Spinal cord (tissue), 10 donors: ENCODE data around the gene CMIP. TPM values are rescaled to one million over a fixed set of nuclear protein-coding genes. Genes with fewer than 3 reads are reported as not detected.
A peak's percentile ranks its signal among the peaks of the same experiment; 100 is the strongest.

Experiments used
- DNase-seq, 6 donors: peaks; one replicate each; pipeline versions ENCODE4 v3.0.0 to v3.0.0-alpha.2; 2013 to 2015; ENCODE audit warnings: low spot score in 6 of 6, low read depth in 4 of 6
- H3K27ac ChIP-seq: one replicate; pipeline ENCODE4 v1.5.1; 2013; ENCODE audit warnings: low read depth, low read length, control low read depth
- H3K27me3 ChIP-seq: one replicate; pipeline ENCODE4 v1.6.1; 2013; ENCODE audit warnings: low read length; ENCODE audit not compliant: control insufficient read depth, insufficient read depth
- H3K36me3 ChIP-seq: one replicate; pipeline ENCODE4 v1.6.1; 2013; ENCODE audit warnings: low read length; ENCODE audit not compliant: control insufficient read depth, insufficient read depth
- H3K4me1 ChIP-seq: one replicate; pipeline ENCODE4 v1.6.1; 2013; ENCODE audit warnings: low read length; ENCODE audit not compliant: control insufficient read depth, insufficient read depth
- H3K4me3 ChIP-seq: one replicate; pipeline ENCODE4 v1.5.1; 2013; ENCODE audit warnings: low read depth, low read length, control low read depth
- H3K9me3 ChIP-seq: one replicate; pipeline ENCODE4 v1.6.1; 2013; ENCODE audit warnings: low read length; ENCODE audit not compliant: control insufficient read depth, insufficient read depth
- WGBS: methylation state at CpG from one replicate; pipeline ENCODE4 v1.1.5; 2013; ENCODE audit warnings: missing lambda C conversion rate; ENCODE audit not compliant: insufficient coverage; 5-methylcytosine and 5-hydroxymethylcytosine counted together
- polyA plus RNA-seq, 2 donors: library from polyadenylated mRNA; unstranded; fragments of 120-200 nt; gene quantifications; one replicate each; pipeline ENCODE4 v1.2.1, GENCODE V29; 2013; ENCODE audit not compliant: insufficient read length in 2 of 2
- total RNA-seq, 2 donors: library from RNA; depleted of rRNA in 1 of 2; stranded (reverse); fragments of 120-200 nt in 1 of 2; fragments of >200 nt in 1 of 2; gene quantifications; one replicate each; pipeline versions ENCODE4 v1.2.3 to v1.2.4, GENCODE V29; 2013 to 2014
- donor health status: healthy.

Gene CMIP
- total and polyA plus RNA-seq, 4 donors: 20.6 to 151 (median 100) TPM

DNA sequence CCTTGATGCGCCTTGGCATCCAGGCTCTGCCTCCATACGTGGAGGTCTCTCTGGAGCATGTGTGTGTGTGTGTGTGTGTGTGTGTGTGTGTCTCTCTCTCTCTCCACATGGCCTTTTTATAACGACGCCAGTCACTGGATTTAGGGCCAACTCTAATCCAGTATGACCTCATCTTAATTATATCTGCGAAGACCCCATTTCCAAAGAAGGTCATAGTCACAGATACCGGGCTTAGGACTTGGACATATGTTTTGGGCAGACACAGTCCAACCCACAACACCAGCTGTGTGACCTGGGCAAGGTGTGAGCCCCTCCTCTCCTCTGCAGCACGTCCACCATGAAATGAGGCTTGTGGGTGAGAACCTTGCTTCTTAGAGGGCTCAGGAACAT, 196.1 kb downstream of the CMIP start:
- Histone ChIP-seq H3K9me3 (no peaks in the 10 kb centered on the region), H3K4me1 (peaks cover 45% of the 10 kb centered on the region), H3K36me3 (no peaks in the 10 kb centered on the region), H3K27ac (no peak overlapping the region), H3K4me3 (no peak overlapping the region), H3K27me3 (no peaks in the 10 kb centered on the region)
- no peak for DNase-seq
- 93% methylated on average over 2 of the region's 7 CpGs for WGBS

DNA sequence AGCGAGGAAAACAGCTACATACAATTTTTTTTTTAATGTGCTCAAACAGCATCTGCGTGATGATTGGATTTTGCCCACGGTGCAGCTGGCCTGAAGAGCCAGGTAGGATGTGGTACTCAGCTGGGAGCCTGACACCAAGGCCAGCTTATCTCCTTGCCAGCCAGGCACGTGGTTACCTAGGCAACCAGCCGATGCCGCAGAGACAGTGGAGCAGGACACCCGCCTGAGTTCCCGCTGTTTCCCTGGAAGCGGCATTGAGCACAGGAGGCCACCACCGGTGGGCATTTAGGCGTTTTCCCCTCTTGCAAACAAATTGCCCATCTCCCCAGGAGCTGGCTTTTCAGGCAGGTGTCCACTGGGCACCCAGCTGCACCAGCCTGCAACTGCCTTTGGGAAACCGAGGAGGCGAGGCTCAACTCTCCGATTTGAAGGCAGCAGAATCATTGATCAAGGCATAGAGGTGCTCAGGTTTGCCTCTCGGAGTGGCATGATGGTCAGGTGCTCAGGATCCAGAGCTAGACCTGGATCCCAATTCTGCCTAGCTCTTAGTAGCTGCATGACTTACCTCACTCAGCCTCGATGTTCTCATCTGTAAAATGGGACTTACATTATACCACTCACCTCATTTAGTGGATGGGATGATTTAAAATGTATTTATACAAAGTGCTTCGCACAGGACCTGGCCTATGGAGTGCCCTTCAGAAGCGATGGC, 196.9 kb downstream of the CMIP start:
- no peaks in the 10 kb centered on the region for H3K9me3 ChIP-seq
- H3K4me1 ChIP-seq: peaks cover 45% of the 10 kb centered on the region
- no peaks in the 10 kb centered on the region for H3K36me3 ChIP-seq
- H3K4me3 ChIP-seq: no peak overlapping the region
- H3K27ac ChIP-seq: no peak overlapping the region
- peak in 2 of 6 donors; percentile 61 to 89 for DNase-seq
- 47% methylated on average over 17 of the region's 18 CpGs for WGBS
- no peaks in the 10 kb centered on the region for H3K27me3 ChIP-seq

DNA sequence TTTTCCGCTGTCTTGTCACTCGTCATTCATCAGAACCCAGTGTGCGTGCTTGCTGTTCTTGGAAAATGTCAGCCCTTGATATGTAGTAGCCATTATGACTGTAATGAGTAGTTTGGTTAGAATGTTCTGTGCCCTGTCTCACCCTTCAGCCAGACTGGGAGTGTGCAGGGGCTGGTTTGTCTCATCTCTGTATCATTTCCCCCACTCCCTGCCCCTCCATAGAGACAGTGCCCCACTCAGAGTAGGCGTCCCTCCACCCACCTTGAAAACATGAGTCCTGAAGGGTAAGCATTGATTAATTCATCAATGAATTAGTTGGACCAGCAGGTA, 197.5 kb downstream of the CMIP start:
- DNase-seq: no peak
- Histone ChIP-seq H3K4me3 (no peak overlapping the region), H3K9me3 (no peaks in the 10 kb centered on the region), H3K27me3 (no peaks in the 10 kb centered on the region), H3K27ac (no peak overlapping the region), H3K36me3 (no peaks in the 10 kb centered on the region), H3K4me1 (peaks cover 45% of the 10 kb centered on the region)
- WGBS: 100% methylated on average over 2 of the region's 4 CpGs

GRCh38 chr16:81642943-81643342, 198.3 kb downstream of the CMIP start:
- Histone ChIP-seq H3K9me3 (no peaks in the 10 kb centered on the region), H3K36me3 (no peaks in the 10 kb centered on the region), H3K4me1 (peaks cover 44% of the 10 kb centered on the region), H3K4me3 (no peak overlapping the region), H3K27ac (no peak overlapping the region), H3K27me3 (no peaks in the 10 kb centered on the region)
- no peak for DNase-seq
- no CpG with 5 or more reads among the region's 5 CpGs for WGBS

DNA sequence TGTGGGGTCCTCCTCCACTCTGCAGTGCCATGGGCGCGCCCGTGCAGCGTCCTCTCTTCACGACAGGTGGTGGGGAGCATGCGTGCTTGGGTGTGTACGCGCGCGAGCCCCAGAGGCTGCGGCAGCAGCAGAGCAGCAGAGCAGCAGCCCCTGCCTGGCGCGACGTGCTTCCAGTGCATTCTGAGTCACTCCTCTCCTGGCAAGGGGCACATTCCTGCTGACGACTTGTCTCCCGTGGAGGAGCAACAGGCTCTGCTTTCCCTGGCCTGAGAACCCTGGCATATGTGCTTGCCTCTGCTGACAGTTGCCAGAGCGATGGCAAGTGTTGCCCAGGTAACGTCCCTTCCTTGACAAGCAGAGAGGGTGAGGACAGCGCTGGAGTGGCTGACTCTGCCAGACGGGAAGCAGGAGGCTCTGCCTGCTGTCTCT, 200.7 kb downstream of the CMIP start:
- H3K9me3 ChIP-seq: no peaks in the 10 kb centered on the region
- no peaks in the 10 kb centered on the region for H3K27me3 ChIP-seq
- peak in 5 of 6 donors; percentile 59 to 92 (median 77) for DNase-seq
- WGBS: 16% methylated on average over 19 of the region's 20 CpGs
- peak overlapping the region; percentile 71 for H3K27ac ChIP-seq
- H3K4me1 ChIP-seq: peaks cover 47% of the 10 kb centered on the region
- H3K36me3 ChIP-seq: peaks cover 6% of the 10 kb centered on the region
- no peak overlapping the region for H3K4me3 ChIP-seq

DNA sequence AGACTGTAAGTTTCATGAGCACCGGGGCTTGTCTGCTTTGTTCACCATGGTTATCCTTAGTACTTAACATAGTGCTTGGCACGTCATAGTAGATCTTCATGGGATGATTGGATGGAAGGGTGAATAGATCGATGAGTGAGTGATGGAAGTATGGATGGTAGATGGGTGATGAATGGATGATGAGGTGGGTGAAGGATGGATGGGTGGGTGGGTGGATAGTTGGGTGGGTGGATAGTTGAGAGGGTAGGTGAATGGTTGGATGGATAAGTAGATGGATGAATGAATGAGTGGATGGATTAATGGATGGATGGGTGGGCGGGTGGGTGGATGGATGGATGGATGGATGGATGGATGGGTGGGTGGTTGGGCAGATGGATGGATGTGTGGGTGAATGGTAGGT, 201.3 kb downstream of the CMIP start:
- no peaks in the 10 kb centered on the region for H3K27me3 ChIP-seq
- H3K27ac ChIP-seq: peak overlapping the region; percentile 71
- no peak for DNase-seq
- H3K4me1 ChIP-seq: peaks cover 46% of the 10 kb centered on the region
- H3K4me3 ChIP-seq: no peak overlapping the region
- H3K9me3 ChIP-seq: no peaks in the 10 kb centered on the region
- 75% methylated on average over 4 of the region's 4 CpGs for WGBS
- H3K36me3 ChIP-seq: peaks cover 6% of the 10 kb centered on the region

DNA sequence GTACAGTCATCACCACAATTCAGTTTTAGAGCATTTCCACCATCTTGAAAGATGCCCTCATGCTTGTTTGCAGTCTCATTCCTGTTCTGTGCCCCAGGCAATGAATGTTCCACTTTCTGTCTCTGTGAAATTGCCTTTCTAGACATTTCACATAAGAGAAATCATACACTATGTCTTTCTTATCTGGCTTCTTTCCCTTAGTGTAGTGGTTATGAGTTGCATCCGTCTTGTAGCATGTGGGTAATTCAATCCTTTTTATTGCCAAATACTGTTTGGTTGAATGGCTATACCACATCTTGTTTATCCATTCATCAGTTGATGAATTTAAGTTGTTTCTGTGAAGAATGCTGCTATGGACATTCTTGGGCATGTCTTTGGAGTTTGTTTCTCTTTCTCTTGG, 202.0 kb downstream of the CMIP start:
- no CpG with 5 or more reads among the region's 1 CpG for WGBS
- Histone ChIP-seq H3K27me3 (no peaks in the 10 kb centered on the region), H3K4me3 (no peak overlapping the region), H3K36me3 (peaks cover 6% of the 10 kb centered on the region), H3K9me3 (no peaks in the 10 kb centered on the region), H3K4me1 (peaks cover 46% of the 10 kb centered on the region), H3K27ac (no peak overlapping the region)
- no peak for DNase-seq

DNA sequence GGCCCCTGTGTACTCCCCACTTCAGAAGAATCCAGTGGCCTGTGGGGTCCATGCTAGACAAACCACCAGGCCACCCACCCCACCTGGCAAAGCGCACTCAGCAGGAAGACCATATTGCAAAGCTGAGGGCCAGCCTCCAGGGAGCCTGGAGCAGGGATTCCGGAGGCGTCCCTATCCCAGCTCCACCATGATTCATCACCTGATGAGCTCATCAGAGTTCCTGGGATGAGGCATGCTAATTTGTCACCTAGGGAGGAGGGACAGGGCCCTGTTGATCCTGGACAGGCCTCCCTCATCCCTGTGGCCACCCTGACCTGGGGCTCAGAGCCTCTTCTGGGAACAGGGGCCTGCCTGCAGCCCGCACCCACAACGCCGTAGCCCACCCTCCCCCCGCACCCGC, 202.9 kb downstream of the CMIP start:
- Histone ChIP-seq H3K27me3 (no peaks in the 10 kb centered on the region), H3K27ac (no peak overlapping the region), H3K9me3 (no peaks in the 10 kb centered on the region), H3K4me3 (no peak overlapping the region), H3K36me3 (peaks cover 10% of the 10 kb centered on the region), H3K4me1 (peaks cover 53% of the 10 kb centered on the region)
- 78% methylated on average over 3 of the region's 8 CpGs for WGBS
- no peak for DNase-seq

DNA sequence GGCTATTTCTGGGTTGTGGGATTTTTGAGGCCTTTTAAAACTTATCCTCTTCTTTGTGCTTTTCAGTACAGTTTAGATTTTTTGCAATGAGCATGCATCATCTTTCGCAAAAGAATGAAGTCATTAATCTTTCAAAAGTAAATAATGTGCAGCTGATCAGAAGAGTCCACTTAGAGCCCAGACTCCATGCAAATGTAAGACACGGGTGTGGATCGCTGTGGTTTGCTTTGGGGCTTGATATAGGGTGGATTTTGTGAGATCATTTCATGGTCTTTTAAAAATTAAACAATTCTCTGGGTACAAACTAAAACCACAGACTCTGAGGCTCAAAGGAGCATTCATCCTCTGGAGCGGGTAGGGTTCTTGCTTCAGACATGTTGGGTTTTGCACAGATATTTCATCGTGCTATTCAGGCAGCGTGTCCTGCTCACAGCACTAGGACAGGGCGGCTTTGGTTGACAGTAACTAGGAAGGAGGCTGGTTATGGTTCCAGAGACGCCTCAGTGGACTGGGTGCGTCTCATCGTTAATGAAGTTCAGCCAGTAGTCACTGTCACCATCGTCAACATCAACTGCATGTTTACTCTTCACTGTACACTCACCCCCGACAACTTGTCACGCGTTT, 205.1 kb downstream of the CMIP start:
- no peak overlapping the region for H3K27ac ChIP-seq
- H3K36me3 ChIP-seq: peaks cover 26% of the 10 kb centered on the region
- no peaks in the 10 kb centered on the region for H3K9me3 ChIP-seq
- H3K27me3 ChIP-seq: no peaks in the 10 kb centered on the region
- peaks cover 57% of the 10 kb centered on the region for H3K4me1 ChIP-seq
- WGBS: 90% methylated on average over 13 of the region's 14 CpGs
- no peak overlapping the region for H3K4me3 ChIP-seq
- DNase-seq: no peak

DNA sequence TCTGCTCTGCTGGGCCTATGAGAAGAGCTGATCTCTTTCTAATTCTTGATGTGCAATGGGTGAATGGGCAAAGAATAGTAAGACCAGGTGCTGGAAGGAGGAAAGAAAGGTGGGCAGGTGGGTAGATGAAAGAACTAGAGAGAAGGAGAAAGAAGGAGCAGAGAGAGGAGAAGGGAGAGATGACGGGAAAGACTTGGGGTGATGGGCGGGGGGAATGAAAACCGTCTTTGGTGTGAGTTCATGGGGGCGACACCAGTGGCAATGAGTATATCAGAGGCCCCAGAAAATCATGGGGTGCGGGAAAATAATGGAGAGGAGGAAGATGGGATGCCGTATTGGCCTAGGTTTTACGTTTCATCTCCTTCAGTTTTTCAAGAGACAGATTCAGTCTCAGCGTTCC, 205.7 kb downstream of the CMIP start:
- peaks cover 53% of the 10 kb centered on the region for H3K4me1 ChIP-seq
- H3K27ac ChIP-seq: peak overlapping the region; percentile 17
- 95% methylated on average over 7 of the region's 8 CpGs for WGBS

More for the DNA sequence above, 205.7 kb downstream of the CMIP start:
- Histone ChIP-seq H3K9me3 (no peaks in the 10 kb centered on the region), H3K4me3 (no peak overlapping the region), H3K36me3 (peaks cover 29% of the 10 kb centered on the region), H3K27me3 (no peaks in the 10 kb centered on the region)
- no peak for DNase-seq
